B cell (primary cell): Measurements from ENCODE around the gene FAM53C. TPM values are rescaled to one million over a fixed set of nuclear protein-coding genes. Genes with fewer than 3 reads are reported as not detected.
A peak's percentile ranks its signal among the peaks of the same experiment; 100 is the strongest.

ENCODE experiments used
- ATAC-seq: fragments of 200-7000 bp; cut with Tn5 transposase; one replicate; pipeline ENCODE4 v1.10.0; 2021; ENCODE audit warnings: low read depth, mild to moderate bottlenecking, moderate number of reproducible peaks, moderate library complexity
- CTCF ChIA-PET: fragments of 350-600 bp; sonication (Branson Sonifier 250); formaldehyde crosslinking; loops from one replicate; lab custom pipeline; 2021; ENCODE audit warnings: antibody characterized with exemption, inconsistent platforms; lab: Charles Lee
- POLR2A ChIA-PET: fragments of 350-600 bp; sonication (Branson Sonifier 250); formaldehyde crosslinking; loops from one replicate; lab custom pipeline; 2021; ENCODE audit warnings: antibody characterized with exemption; lab: Charles Lee
- DNase-seq: peaks from one replicate; pipeline ENCODE4 v3.0.0; 2013
- H2AFZ ChIP-seq: 2 replicates; pipeline ENCODE4 v1.6.1; 2012; ENCODE audit warnings: mild to moderate bottlenecking, low read depth, low read length; ENCODE audit not compliant: insufficient read depth, poor library complexity, severe bottlenecking
- H3K27ac ChIP-seq, 2 donors: 1 replicate in 1 of 2; 2 replicates in 1 of 2; pipeline ENCODE4 v1.5.1; 2012 to 2013; ENCODE audit warnings: low read length in 2 of 2, mild to moderate bottlenecking in 2 of 2, moderate library complexity in 1 of 2
- H3K27me3 ChIP-seq, 4 experiments: fragments of 200-600 bp in 1 of 4; sonication (generic) in 1 of 4; replicated peaks in 1 of 4; 1 replicate in 2 of 4; 2 replicates in 2 of 4; pipeline versions ENCODE4 v1.6.1 to v1.7.0; 2013 to 2016; ENCODE audit warnings: low read length in 3 of 4, mild to moderate bottlenecking in 2 of 4, mixed read lengths in 1 of 4, moderate library complexity in 1 of 4; ENCODE audit not compliant: insufficient read depth in 4 of 4, control insufficient read depth in 3 of 4; ENCODE audit errors: control extremely low read depth in 1 of 4
- H3K36me3 ChIP-seq, 2 experiments: replicated peaks in 1 of 2; 1 replicate in 1 of 2; 2 replicates in 1 of 2; pipeline versions ENCODE4 v1.6.1 to v1.7.1; 2013; ENCODE audit warnings: low read length in 1 of 2; ENCODE audit not compliant: insufficient read depth in 2 of 2, control insufficient read depth in 1 of 2; ENCODE audit errors: control extremely low read depth in 1 of 2, extremely low read depth in 1 of 2
- H3K4me1 ChIP-seq, 2 donors: fragments of 200-600 bp in 1 of 2; sonication (generic) in 1 of 2; 1 replicate in 1 of 2; 2 replicates in 1 of 2; pipeline versions ENCODE4 v1.5.1 to v1.6.1; 2013 to 2017; ENCODE audit warnings: low read length in 2 of 2; ENCODE audit not compliant: control insufficient read depth in 2 of 2, insufficient read depth in 2 of 2
- H3K4me2 ChIP-seq: replicated peaks from 2 replicates; pipeline ENCODE3; 2012; ENCODE audit warnings: mild to moderate bottlenecking, low read depth, low read length; ENCODE audit not compliant: poor library complexity, severe bottlenecking
- H3K4me3 ChIP-seq, 5 experiments: fragments of 200-600 bp in 1 of 5; sonication (generic) in 1 of 5; 1 replicate in 3 of 5; 2 replicates in 2 of 5; pipeline versions ENCODE4 v1.5.1 to v1.7.0; 2011 to 2016; ENCODE audit warnings: low read length in 4 of 5, mild to moderate bottlenecking in 4 of 5, low read depth in 2 of 5, control low read depth in 1 of 5, moderate library complexity in 1 of 5; ENCODE audit not compliant: insufficient read depth in 1 of 5; ENCODE audit errors: control extremely low read depth in 1 of 5, extremely low read depth in 1 of 5
- H3K79me2 ChIP-seq: fragments of 200-600 bp; sonication (generic); one replicate; pipeline ENCODE4 v1.6.0; 2016; ENCODE audit warnings: low read length; ENCODE audit not compliant: control insufficient read depth, insufficient read depth
- H3K9ac ChIP-seq: fragments of 200-600 bp; sonication (generic); 2 replicates; pipeline ENCODE4 v1.6.1; 2017; ENCODE audit warnings: mild to moderate bottlenecking, low read length, moderate library complexity
- H3K9me3 ChIP-seq, 3 donors: one replicate each; pipeline versions ENCODE4 v1.6.1 to v1.7.1; 2013; ENCODE audit warnings: low read length in 2 of 3; ENCODE audit not compliant: control insufficient read depth in 2 of 3, insufficient read depth in 1 of 3; ENCODE audit errors: control extremely low read depth in 1 of 3
- H4K20me1 ChIP-seq: 2 replicates; pipeline ENCODE4 v1.6.0; 2012; ENCODE audit warnings: mild to moderate bottlenecking, low read length; ENCODE audit not compliant: insufficient read depth, control insufficient read depth, poor library complexity, severe bottlenecking
- H3K27ac Mint-ChIP-seq: one replicate; pipeline ENCODE4 v1.8.0; 2021; ENCODE audit warnings: mixed read lengths
- H3K27me3 Mint-ChIP-seq: one replicate; pipeline ENCODE4 v1.8.0; 2021; ENCODE audit warnings: mixed read lengths
- H3K4me1 Mint-ChIP-seq: one replicate; pipeline ENCODE4 v1.8.0; 2021; ENCODE audit warnings: mixed read lengths
- H3K4me3 Mint-ChIP-seq: one replicate; pipeline ENCODE4 v1.8.0; 2021; ENCODE audit warnings: mixed read lengths
- H3K9me3 Mint-ChIP-seq: one replicate; pipeline ENCODE4 v1.8.0; 2022; ENCODE audit warnings: mixed read lengths; ENCODE audit not compliant: insufficient read depth
- CTCF ChIP-seq: fragments of 200-600 bp; IDR thresholded peaks from one replicate; pipeline ENCODE4 v1.8.0; 2022; ENCODE audit warnings: antibody characterized with exemption, mild to moderate bottlenecking
- EZH2 ChIP-seq: IDR thresholded peaks from 2 replicates; pipeline ENCODE4 v1.6.1; 2012; ENCODE audit warnings: borderline replicate concordance, low read depth, mild to moderate bottlenecking, moderate library complexity, low read length; ENCODE audit not compliant: insufficient read depth, poor library complexity, severe bottlenecking
- WGBS: methylation state at CpG from one replicate; pipeline ENCODE4 v1.1.5; 2013; ENCODE audit warnings: missing lambda C conversion rate; ENCODE audit not compliant: insufficient coverage; 5-methylcytosine and 5-hydroxymethylcytosine counted together
- intact Hi-C: fragments of 100-400 bp; cut with micrococcal nuclease; formaldehyde crosslinking; loops from one replicate; pipeline ENCODE4 v1.10.0; 2022
- polyA plus RNA-seq: library from polyadenylated mRNA; depleted of rRNA; stranded (reverse); fragments of >200 nt; gene quantifications from 2 replicates; pipeline ENCODE4 v1.2.3, GENCODE V29; 2012
- total RNA-seq, 2 donors: library from RNA; stranded (reverse); fragments of 120-200 nt in 1 of 2; gene quantifications; 1 replicate in 1 of 2; 2 replicates in 1 of 2; pipeline versions ENCODE4 v1.2.3 to v1.2.4, GENCODE V29; 2013 to 2022

Gene FAM53C
- total and polyA plus RNA-seq, 2 donors (not counting 1 experiment from before 2014, with no cell fraction given), result 29.8 to 44.9 TPM

DNA sequence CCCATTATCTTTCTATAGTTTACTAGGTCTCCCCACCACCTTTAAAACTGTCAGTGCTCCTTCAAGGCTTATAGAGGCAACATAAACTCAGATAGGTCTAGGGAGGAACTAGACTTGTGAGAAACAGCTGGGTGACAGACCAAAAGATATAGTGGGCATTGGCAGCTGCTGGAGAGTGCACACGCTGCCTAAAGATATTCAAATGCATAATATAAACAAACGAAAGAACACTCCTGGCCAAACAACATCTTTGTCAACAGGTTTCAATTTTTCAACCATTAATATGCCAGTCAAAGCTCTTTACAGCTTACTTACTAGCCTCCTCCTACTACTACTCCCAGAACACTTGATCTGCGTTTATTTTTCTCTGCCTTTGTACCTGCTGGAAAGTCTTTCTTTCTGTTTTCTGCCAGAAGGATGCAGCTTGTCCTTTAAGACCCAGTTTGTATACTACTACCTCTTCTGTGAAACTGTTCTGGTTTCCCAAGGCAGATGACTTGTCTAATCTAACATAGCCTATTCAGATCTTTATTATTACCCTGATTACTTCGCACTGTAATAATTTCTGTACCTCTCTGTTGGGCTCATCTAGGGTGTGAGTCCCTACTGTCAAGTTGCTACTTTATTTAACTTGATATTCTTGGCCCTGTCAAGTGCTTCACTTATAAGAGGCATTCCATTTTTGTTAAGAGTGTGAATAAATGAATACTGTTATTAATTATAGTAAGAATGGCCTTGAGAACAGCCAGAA is 28.7 kb downstream of the FAM53C start:
- Histone ChIP-seq H3K79me2 (peaks cover 96% of the 10 kb centered on the region), H3K9ac (no peak overlapping the region), H3K4me2 (no peak overlapping the region), H3K4me1 (peaks cover 21 to 23% of the 10 kb centered on the region in 2 donors), H3K27ac (no peak overlapping the region), H3K27me3 (no peaks in the 10 kb centered on the region), H4K20me1 (peaks cover 95% of the 10 kb centered on the region), H3K36me3 (peaks cover 0 to 4% of the 10 kb centered on the region in 2 experiments), H3K4me3 (no peak overlapping the region), H3K9me3 (no peaks in the 10 kb centered on the region), H2AFZ (no peak overlapping the region)
- Mint-ChIP-seq H3K27ac (no peak overlapping the region), H3K4me3 (peak overlapping the region; percentile 2), H3K27me3 (no peaks in the 10 kb centered on the region), H3K9me3 (no peaks in the 10 kb centered on the region), H3K4me1 (peaks cover 41% of the 10 kb centered on the region)
- CTCF ChIA-PET, result interaction anchor here (0.8 to 1.1 kb wide), 2 partner anchors 13 to 15 kb away, joined by 3 to 6 read pairs; partner anchors contain the start of gene KDM3B
- DNase-seq (no peak), ATAC-seq (no peak)
- TF ChIP-seq CTCF (no peak), EZH2 (no peak)
- intact Hi-C loops, result no loop called here
- 82% methylated on average over 3 of the region's 4 CpGs for WGBS
- POLR2A ChIA-PET, result no interaction called here

DNA sequence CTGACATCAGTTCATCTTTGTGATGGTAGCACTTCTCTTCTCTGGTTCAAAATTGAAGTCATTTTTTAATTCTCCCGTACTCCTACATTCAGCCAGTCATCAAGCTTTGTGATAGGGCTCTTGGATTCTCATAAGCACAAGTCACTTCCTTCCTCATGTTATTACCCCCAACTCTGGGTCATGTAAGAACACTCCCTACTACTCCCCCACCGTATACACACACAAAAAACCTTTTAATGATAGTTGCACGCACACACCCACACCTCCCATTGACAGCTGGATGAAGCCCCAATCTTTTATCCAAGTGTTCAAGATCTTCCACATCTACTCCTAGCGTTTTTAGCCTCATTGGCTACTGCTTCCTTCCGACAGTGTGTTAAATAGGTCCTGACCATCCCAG is 31.2 kb downstream of the FAM53C start:
- CTCF ChIA-PET, result interaction anchor here (0.6 to 5.8 kb wide), 4 partner anchors 16 to 793 kb away, joined by 3 to 39 read pairs (median 3); partner anchors contain the start of genes FAM53C and KDM3B
- no peaks in the 10 kb centered on the region for H3K9me3 Mint-ChIP-seq
- peaks cover 96% of the 10 kb centered on the region for H3K79me2 ChIP-seq
- intact Hi-C loops, result no loop called here
- TF ChIP-seq EZH2 (no peak), CTCF (no peak)
- POLR2A ChIA-PET, result interaction anchor here (1.2 to 2.2 kb wide), 2 partner anchors 12 to 16 kb away, joined by 3 to 7 read pairs; no protein-coding TSS in a partner anchor
- peak overlapping the region in 1 of 2 donors; percentile 37 for H3K27ac ChIP-seq
- no peaks in the 10 kb centered on the region for H3K9me3 ChIP-seq
- H3K4me1 Mint-ChIP-seq, result peaks cover 43% of the 10 kb centered on the region
- H3K27me3 Mint-ChIP-seq, result no peaks in the 10 kb centered on the region
- no peak overlapping the region for H3K4me3 ChIP-seq
- no peak overlapping the region for H3K9ac ChIP-seq
- no peak overlapping the region for H2AFZ ChIP-seq
- H3K36me3 ChIP-seq, result peaks cover 4 to 13% of the 10 kb centered on the region in 2 experiments
- ATAC-seq (no peak), DNase-seq (no peak)
- H3K4me1 ChIP-seq, result peaks cover 21 to 23% of the 10 kb centered on the region in 2 donors
- peaks cover 89% of the 10 kb centered on the region for H4K20me1 ChIP-seq
- H3K4me3 Mint-ChIP-seq, result no peak overlapping the region
- H3K4me2 ChIP-seq, result peak overlapping the region; percentile 1
- WGBS, result 77% methylated on average over 5 of the region's 5 CpGs
- no peaks in the 10 kb centered on the region for H3K27me3 ChIP-seq
- H3K27ac Mint-ChIP-seq, result peak overlapping the region; percentile 27
